OCI-LY3 (cell line): ENCODE results near the gene TOP1.

Experiments
- H2AFZ ChIP-seq: fragments of 200-600, 300-600 bp; shearing (Covaris generic); 2 replicates; pipeline ENCODE4 v1.6.0; 2014; ENCODE audit warnings: antibody characterized with exemption, low read depth, low read length
- H3K27ac ChIP-seq: fragments of 200-600, 300-600 bp; sonication (generic); 2 replicates; pipeline ENCODE4 v1.5.1; 2014; ENCODE audit warnings: mild to moderate bottlenecking, low read length, moderate library complexity, mixed read lengths
- H3K27me3 ChIP-seq: fragments of 200-600, 300-600 bp; sonication (generic); 2 replicates; pipeline ENCODE4 v1.6.1; 2014; ENCODE audit warnings: low read depth, low read length, mixed read lengths
- H3K36me3 ChIP-seq: fragments of 200-600, 300-600 bp; sonication (generic); replicated peaks from 2 replicates; pipeline ENCODE3; 2014; ENCODE audit warnings: low read depth, low read length, mixed read lengths
- H3K4me1 ChIP-seq: fragments of 300-600, 200-600 bp; sonication (generic); 2 replicates; pipeline ENCODE4 v1.6.1; 2014; ENCODE audit warnings: low read length, mixed read lengths
- H3K4me2 ChIP-seq: fragments of 200-600, 300-600 bp; sonication (generic); 2 replicates; pipeline ENCODE4 v1.6.1; 2014; ENCODE audit warnings: low read length, mixed read lengths
- H3K4me3 ChIP-seq: fragments of 300-600, 200-600 bp; sonication (generic); 2 replicates; pipeline ENCODE4 v1.5.1; 2014; ENCODE audit warnings: antibody characterized with exemption, mild to moderate bottlenecking, low read length, moderate library complexity
- H3K79me2 ChIP-seq: fragments of 300-600, 200-600 bp; shearing (Covaris generic); 2 replicates; pipeline ENCODE4 v1.6.1; 2014; ENCODE audit warnings: mild to moderate bottlenecking, low read length, mixed read lengths
- H3K9ac ChIP-seq: fragments of 300-600, 200-600 bp; shearing (Covaris generic); 2 replicates; pipeline ENCODE4 v1.6.0; 2014; ENCODE audit warnings: mild to moderate bottlenecking, low read length, moderate library complexity
- H3K9me3 ChIP-seq: fragments of 200-600, 300-600 bp; shearing (Covaris generic); 2 replicates; pipeline ENCODE4 v1.6.1; 2014; ENCODE audit warnings: low read length, mixed read lengths; ENCODE audit not compliant: insufficient read depth
- H4K20me1 ChIP-seq: fragments of 200-600, 300-600 bp; sonication (generic); 2 replicates; pipeline ENCODE4 v1.6.1; 2016; ENCODE audit warnings: low read length, mixed read lengths; ENCODE audit not compliant: insufficient read depth
- CTCF ChIP-seq: fragments of 200-600, 300-600 bp; sonication (generic); IDR thresholded peaks from 2 replicates; pipeline ENCODE4 v1.5.1; 2014; ENCODE audit warnings: antibody characterized with exemption, low read length, low read depth
- EZH2phosphoT487 ChIP-seq: fragments of 200-600 bp; shearing (Covaris generic); IDR thresholded peaks from 2 replicates; pipeline ENCODE4 v1.6.1; 2018; ENCODE audit warnings: antibody characterized with exemption, mixed run types, low read depth

The TOP1 gene

GRCh38 chr20:40982415-40983145 lies 46.0 kb upstream of the TOP1 start:
- Histone ChIP-seq H3K27me3 (no peaks in the 10 kb centered on the region), H3K9ac (no peak overlapping the region), H3K4me3 (no peak overlapping the region), H3K9me3 (peaks cover 16% of the 10 kb centered on the region), H2AFZ (no peak overlapping the region), H3K79me2 (no peaks in the 10 kb centered on the region), H3K4me2 (peak overlapping the region; percentile 46), H4K20me1 (no peaks in the 10 kb centered on the region), H3K36me3 (peaks cover 8% of the 10 kb centered on the region), H3K27ac (no peak overlapping the region), H3K4me1 (peaks cover 50% of the 10 kb centered on the region)
- TF ChIP-seq CTCF, result no peak
- TF ChIP-seq EZH2phosphoT487, result no peak

GRCh38 chr20:40983898-40984297 lies 44.7 kb upstream of the TOP1 start:
- H3K36me3 ChIP-seq, result peaks cover under 1% of the 10 kb centered on the region
- no peak overlapping the region for H3K9ac ChIP-seq
- peaks cover 4% of the 10 kb centered on the region for H3K9me3 ChIP-seq
- TF ChIP-seq CTCF (no peak), EZH2phosphoT487 (no peak)
- no peaks in the 10 kb centered on the region for H4K20me1 ChIP-seq
- H3K4me3 ChIP-seq, result no peak overlapping the region
- H3K79me2 ChIP-seq, result no peaks in the 10 kb centered on the region
- no peak overlapping the region for H3K27ac ChIP-seq
- no peak overlapping the region for H2AFZ ChIP-seq
- H3K4me2 ChIP-seq, result no peak overlapping the region
- H3K27me3 ChIP-seq, result no peaks in the 10 kb centered on the region
- H3K4me1 ChIP-seq, result peaks cover 50% of the 10 kb centered on the region

GRCh38 chr20:40984496-40984895 lies 44.1 kb upstream of the TOP1 start:
- Histone ChIP-seq H3K27me3 (no peaks in the 10 kb centered on the region), H3K9ac (no peak overlapping the region)
- no peak for TF ChIP-seq EZH2phosphoT487
- no peak for TF ChIP-seq CTCF

GRCh38 chr20:40986774-40987173 lies 41.8 kb upstream of the TOP1 start:
- Histone ChIP-seq H3K27ac (0 out of 2 replicates have a peak overlapping the region, but pooled peaks have one; percentile 2), H3K4me1 (peaks cover 47% of the 10 kb centered on the region), H3K9ac (no peak overlapping the region), H3K36me3 (no peaks in the 10 kb centered on the region), H3K9me3 (0 out of 2 replicates have a peak, but pooled peaks cover 3% of the 10 kb centered on the region), H3K27me3 (no peaks in the 10 kb centered on the region), H3K4me2 (peak overlapping the region; percentile 32), H3K79me2 (0 out of 2 replicates have a peak, but pooled peaks cover 5% of the 10 kb centered on the region), H4K20me1 (no peaks in the 10 kb centered on the region), H2AFZ (no peak overlapping the region), H3K4me3 (no peak overlapping the region)
- TF ChIP-seq CTCF (no peak), EZH2phosphoT487 (no peak)

More at GRCh38 chr20:40984496-40984895, 44.1 kb upstream of the TOP1 start:
- Histone ChIP-seq H3K4me3 (no peak overlapping the region), H3K27ac (no peak overlapping the region), H3K36me3 (no peaks in the 10 kb centered on the region), H3K9me3 (0 out of 2 replicates have a peak, but pooled peaks cover 3% of the 10 kb centered on the region), H3K4me2 (no peak overlapping the region), H4K20me1 (no peaks in the 10 kb centered on the region), H3K4me1 (peaks cover 50% of the 10 kb centered on the region), H2AFZ (no peak overlapping the region), H3K79me2 (no peaks in the 10 kb centered on the region)
